ENCODE results near the gene PRICKLE1.

Gene PRICKLE1

DNA sequence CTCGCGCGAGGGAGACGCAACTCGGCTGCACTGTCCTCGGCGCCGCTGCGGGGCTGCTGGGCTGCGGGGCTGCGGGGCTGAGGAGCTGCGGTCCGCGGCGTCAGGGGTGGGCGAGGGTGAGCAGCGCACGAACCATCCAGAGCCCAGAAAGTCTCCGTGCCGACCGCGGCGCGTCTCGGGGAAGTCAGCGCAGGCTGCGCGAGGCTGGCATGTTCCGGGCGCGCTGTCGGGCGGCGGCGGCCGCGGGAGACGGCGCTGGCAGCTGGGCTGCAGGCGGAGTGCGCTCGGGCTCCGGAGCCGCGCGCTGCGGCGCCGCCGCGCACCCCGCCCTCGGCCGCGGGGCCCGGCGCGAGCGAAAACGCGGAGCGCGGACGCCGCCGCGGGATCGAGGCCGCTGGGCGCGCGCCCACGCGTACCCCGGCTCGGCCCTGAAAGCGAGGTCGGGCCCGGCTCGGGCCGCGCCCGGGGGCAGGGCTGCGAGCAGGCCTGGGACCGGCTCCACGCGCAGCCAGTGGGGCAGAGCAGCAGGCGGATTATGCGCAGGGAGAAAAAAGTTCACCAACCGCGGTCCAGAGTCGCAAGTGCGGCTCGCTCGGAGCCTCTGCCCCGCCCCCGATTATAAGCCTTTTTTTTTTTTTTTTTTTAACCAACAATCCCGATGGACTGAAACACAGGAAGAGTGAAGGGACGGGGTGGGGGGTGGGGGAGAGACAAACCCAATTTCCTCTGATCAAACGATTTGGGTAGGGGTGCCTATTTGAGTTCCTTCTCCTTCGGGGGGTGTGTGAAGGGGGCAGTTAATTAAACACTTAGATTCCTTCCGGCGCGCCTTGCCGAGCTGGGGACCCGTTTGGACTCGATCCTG, at the start of gene PRICKLE1:
PRICKLE1 (minus strand) TSS at position 282 of the 865 bp plus-strand sequence. CDS start 117,230 bp downstream, outside the sequence.
- Histone ChIP-seq H3K9me3 (ENCODE audit: control insufficient read depth, insufficient read depth, low read length) (no peaks in the 10 kb centered on the region), H3K4me1 (ENCODE audit: insufficient read depth, low read length) (0 out of 2 replicates have a peak, but pooled peaks cover 3% of the 10 kb centered on the region), H3K36me3 (ENCODE audit: insufficient read depth, low read length) (no peaks in the 10 kb centered on the region), H3K9ac (ENCODE audit: low read depth, low read length) (peak within 1 kb of the TSS; percentile 66)

DNA sequence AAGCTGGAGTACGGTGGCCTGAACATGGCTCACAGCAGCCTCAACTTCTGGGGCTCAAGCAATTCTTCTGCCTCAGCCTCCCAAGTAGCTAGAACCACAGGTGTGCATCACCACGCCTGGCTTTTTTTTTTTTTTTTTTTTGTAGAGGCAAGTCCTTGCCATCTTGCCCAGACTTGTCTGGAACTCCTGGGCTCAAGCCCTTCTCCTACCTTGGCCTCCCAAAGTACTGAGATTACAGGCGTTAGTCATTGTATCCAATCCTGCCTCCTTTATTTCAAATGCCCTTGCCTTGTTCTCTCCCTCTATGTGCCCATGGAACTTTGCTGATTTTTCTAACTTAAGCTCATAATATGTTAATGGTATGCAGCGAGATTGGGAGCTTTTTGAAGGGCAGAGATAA, 49.2 kb upstream of the PRICKLE1 start:
- Histone ChIP-seq H3K4me1 (ENCODE audit: insufficient read depth, low read length) (no peaks in the 10 kb centered on the region), H3K9me3 (ENCODE audit: control insufficient read depth, insufficient read depth, low read length) (no peaks in the 10 kb centered on the region), H3K36me3 (ENCODE audit: insufficient read depth, low read length) (no peaks in the 10 kb centered on the region), H3K9ac (ENCODE audit: low read depth, low read length) (no peak overlapping the region)

DNA sequence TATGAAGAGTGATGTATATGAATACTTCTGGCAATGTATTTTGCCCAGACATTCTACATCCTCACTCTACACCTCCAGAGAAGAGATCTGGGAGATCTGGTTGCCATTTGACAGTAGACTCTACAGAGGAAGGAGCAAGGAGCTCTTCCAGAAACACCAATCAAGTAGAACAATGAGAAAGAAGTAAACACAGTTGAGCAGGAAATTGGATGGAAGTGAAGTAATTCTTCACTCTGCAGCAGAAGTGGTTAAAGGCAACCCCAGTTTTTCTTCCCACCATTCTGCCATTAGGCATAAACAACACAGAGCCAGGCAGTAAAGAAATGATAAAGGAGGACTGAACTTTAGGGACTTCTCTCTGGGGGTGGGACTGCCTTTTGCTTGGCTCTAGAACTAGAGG, 48.5 kb upstream of the PRICKLE1 start:
- no peaks in the 10 kb centered on the region for H3K36me3 ChIP-seq (ENCODE audit: insufficient read depth, low read length)
- H3K4me1 ChIP-seq (ENCODE audit: insufficient read depth, low read length) = no peaks in the 10 kb centered on the region
- no peak overlapping the region for H3K9ac ChIP-seq (ENCODE audit: low read depth, low read length)
- H3K9me3 ChIP-seq (ENCODE audit: control insufficient read depth, insufficient read depth, low read length) = no peaks in the 10 kb centered on the region

DNA sequence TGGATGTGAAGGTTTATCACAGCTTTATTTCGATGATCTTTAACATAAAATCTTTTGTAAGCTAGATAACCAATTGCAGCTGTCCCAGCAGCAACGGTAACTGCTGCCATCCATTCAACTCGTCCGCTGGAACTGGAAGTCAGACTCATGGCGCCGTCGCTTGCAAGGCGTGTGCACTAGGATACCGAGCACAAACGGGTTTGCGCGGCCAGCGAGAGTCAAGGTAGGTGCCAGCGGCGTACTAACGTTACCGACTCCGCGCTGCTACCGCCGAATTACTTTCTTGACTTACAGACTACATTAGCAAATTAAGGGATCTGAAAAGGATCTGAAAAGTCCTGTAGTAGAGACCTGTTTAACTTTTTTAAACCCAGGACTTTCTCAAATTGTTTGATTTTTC, 47.4 kb upstream of the PRICKLE1 start:
- no peaks in the 10 kb centered on the region for H3K4me1 ChIP-seq (ENCODE audit: insufficient read depth, low read length)
- no peaks in the 10 kb centered on the region for H3K9me3 ChIP-seq (ENCODE audit: control insufficient read depth, insufficient read depth, low read length)
- H3K36me3 ChIP-seq (ENCODE audit: insufficient read depth, low read length) = no peaks in the 10 kb centered on the region
- H3K9ac ChIP-seq (ENCODE audit: low read depth, low read length) = no peak overlapping the region

DNA sequence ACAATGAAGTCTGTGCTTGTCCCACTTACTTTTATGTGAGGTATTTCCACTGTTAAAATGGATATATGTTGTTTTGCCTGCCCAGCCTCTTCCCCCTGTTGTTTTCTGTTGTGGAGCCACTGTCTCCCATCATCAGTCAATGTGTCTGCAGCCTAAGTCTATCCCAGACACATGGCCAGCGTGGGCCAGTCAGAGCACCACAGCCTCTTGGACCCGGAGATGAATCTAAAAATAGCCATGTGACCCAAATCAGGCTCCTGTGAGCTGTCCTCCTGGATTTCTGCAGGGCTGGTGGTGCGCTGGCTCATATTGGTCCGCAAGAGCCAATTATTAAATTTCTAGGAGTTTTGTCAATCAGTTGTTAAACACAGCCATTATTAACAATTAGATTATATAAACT, 44.0 kb upstream of the PRICKLE1 start:
- no peaks in the 10 kb centered on the region for H3K9me3 ChIP-seq (ENCODE audit: control insufficient read depth, insufficient read depth, low read length)
- H3K4me1 ChIP-seq (ENCODE audit: insufficient read depth, low read length) = no peaks in the 10 kb centered on the region
- no peaks in the 10 kb centered on the region for H3K36me3 ChIP-seq (ENCODE audit: insufficient read depth, low read length)
- no peak overlapping the region for H3K9ac ChIP-seq (ENCODE audit: low read depth, low read length)

DNA sequence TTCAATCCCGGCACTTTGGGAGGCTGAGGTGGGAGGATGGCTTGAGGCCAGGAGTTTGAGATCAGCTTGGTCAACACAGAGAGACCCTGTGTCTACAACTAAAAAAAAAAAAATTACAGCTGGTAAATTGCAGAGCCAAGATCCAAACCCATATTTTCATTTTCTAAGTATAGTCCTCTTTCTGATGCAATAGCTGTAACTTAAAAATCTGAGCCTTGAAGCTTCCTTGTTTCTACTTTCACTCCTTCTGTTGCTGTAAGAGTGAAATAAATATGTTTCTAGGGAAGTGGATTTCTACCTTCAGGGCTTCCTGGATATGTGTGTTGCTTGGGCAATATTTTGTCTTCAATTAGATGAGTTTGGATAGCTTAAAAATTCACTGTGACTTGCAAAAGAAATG, 42.0 kb upstream of the PRICKLE1 start:
- Histone ChIP-seq H3K36me3 (ENCODE audit: insufficient read depth, low read length) (no peaks in the 10 kb centered on the region), H3K4me1 (ENCODE audit: insufficient read depth, low read length) (no peaks in the 10 kb centered on the region), H3K9me3 (ENCODE audit: control insufficient read depth, insufficient read depth, low read length) (no peaks in the 10 kb centered on the region), H3K9ac (ENCODE audit: low read depth, low read length) (no peak overlapping the region)

DNA sequence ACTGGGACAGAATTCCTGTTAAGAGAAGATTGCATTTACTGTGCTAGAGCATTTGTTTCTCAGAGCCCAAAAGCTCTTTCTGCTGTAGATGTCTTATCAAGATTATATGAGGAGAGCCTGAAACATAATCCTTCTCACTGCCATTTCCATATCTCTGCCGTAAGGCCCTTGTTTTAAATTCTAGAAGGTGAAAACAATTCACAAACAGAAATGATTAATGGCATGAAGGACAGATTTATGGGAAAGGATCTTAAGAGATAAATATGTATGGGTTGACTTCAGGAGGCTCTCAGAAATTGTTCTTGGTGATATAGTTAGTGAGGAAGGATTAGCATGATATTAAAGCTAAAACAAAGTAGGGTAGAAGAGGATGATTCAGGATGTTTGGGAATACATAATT, 40.8 kb upstream of the PRICKLE1 start:
- H3K36me3 ChIP-seq (ENCODE audit: insufficient read depth, low read length) = no peaks in the 10 kb centered on the region
- no peak overlapping the region for H3K9ac ChIP-seq (ENCODE audit: low read depth, low read length)
- H3K4me1 ChIP-seq (ENCODE audit: insufficient read depth, low read length) = no peaks in the 10 kb centered on the region
- no peaks in the 10 kb centered on the region for H3K9me3 ChIP-seq (ENCODE audit: control insufficient read depth, insufficient read depth, low read length)

DNA sequence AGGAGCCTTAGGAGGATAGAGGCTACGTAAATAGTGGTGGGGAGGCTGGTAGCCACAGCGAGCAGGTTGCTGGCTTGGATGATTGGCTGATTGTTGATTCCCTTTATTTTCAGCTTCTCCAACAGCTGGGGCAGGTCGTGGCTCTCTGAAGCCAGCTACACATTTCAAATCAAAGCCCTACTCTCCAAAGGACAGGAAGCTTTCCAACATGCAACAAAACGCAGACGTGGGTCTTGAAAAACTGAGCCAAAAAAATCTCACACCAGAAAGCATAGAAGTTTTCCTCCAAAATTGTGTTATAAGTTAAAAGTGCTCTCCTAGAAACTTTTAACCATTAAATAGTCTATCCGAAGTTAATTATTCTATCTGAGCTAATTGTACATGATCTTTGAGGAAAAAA, 37.6 kb upstream of the PRICKLE1 start:
- Histone ChIP-seq H3K9me3 (ENCODE audit: control insufficient read depth, insufficient read depth, low read length) (no peaks in the 10 kb centered on the region), H3K9ac (ENCODE audit: low read depth, low read length) (no peak overlapping the region), H3K4me1 (ENCODE audit: insufficient read depth, low read length) (no peaks in the 10 kb centered on the region), H3K36me3 (ENCODE audit: insufficient read depth, low read length) (no peaks in the 10 kb centered on the region)

DNA sequence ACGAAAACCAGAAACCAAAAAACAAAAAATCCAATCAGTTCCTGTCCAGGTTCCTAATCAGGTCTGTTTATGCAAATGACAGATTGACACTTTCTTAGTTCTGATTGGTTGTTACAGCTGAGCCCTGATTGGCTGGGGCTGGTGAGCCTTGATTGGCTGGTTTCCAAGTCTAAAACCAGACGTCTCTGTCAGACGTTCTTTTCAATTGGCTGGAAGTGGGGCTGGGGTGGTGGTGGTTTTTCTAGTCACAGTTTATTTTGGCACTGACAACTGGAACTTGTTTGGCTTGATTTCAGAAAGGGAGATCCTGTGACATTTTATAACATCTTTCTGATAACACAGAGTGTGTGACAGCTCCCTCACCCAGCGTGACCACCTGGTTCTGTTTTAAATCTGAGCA, 36.1 kb upstream of the PRICKLE1 start:
- Histone ChIP-seq H3K4me1 (ENCODE audit: insufficient read depth, low read length) (no peaks in the 10 kb centered on the region), H3K9ac (ENCODE audit: low read depth, low read length) (no peak overlapping the region), H3K36me3 (ENCODE audit: insufficient read depth, low read length) (no peaks in the 10 kb centered on the region), H3K9me3 (ENCODE audit: control insufficient read depth, insufficient read depth, low read length) (no peaks in the 10 kb centered on the region)

DNA sequence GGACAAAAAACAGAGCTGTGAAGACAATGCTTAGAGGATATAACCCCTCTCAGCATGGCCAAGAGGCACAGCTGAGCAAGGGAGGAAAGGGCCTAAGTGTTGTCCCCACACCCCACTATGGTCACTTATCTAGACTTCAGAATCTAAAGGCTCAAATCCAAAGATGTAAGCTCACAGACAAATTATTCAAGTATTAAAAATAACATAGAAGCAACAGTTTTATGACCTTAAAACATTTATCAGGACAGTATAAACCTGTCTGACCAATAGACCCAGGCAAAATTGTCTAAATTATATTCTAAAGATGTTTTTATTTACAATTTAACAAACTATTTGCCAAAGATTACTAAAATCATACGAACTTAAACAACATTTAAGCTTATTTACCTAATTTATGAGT, 28.1 kb upstream of the PRICKLE1 start:
- Histone ChIP-seq H3K4me1 (ENCODE audit: insufficient read depth, low read length) (no peaks in the 10 kb centered on the region), H3K36me3 (ENCODE audit: insufficient read depth, low read length) (no peaks in the 10 kb centered on the region), H3K9me3 (ENCODE audit: control insufficient read depth, insufficient read depth, low read length) (no peaks in the 10 kb centered on the region; the same call in 1 of the 2 replicates), H3K9ac (ENCODE audit: low read depth, low read length) (no peak overlapping the region)

DNA sequence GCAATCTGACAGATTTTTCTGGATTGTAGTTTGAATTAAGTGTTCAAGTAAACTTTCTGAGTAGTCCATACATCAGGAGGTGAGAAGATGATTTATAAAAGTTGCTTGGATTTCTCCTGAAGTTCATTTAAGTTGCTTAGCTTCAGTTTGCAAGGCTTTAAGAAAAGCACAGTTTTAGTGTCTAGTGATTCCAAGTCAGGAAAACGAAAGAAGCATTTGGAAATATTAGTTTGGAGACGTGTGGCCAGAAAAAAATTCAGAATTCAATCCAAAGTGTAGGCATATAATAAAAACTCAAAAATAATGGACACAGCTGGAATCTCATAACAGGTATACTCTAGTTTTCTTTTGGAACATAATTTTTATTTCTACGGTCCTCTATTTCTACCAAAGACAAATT, 25.5 kb upstream of the PRICKLE1 start:
- Histone ChIP-seq H3K9ac (ENCODE audit: low read depth, low read length) (no peak overlapping the region), H3K4me1 (ENCODE audit: insufficient read depth, low read length) (no peaks in the 10 kb centered on the region), H3K9me3 (ENCODE audit: control insufficient read depth, insufficient read depth, low read length) (no peaks in the 10 kb centered on the region; the same call in 1 of the 2 replicates), H3K36me3 (ENCODE audit: insufficient read depth, low read length) (no peaks in the 10 kb centered on the region)

DNA sequence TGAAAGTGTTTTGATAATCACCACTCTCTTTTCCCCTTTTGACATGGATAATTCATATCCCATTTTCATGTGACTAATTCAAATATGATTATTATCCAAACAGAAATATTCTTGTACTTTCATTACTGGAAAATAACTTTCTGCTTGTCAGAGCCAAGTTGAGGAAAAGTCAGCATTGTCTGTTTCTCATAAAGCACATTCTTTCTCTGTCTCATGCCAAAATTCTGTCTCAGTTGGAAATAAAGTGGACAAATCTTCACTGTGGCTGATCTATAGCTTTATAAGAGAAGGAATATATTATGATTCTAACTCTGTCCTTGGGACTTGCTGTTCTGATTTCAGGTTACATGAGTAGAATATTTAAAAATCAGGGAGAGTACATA, 22.7 kb upstream of the PRICKLE1 start:
- Histone ChIP-seq H3K9ac (ENCODE audit: low read depth, low read length) (no peak overlapping the region), H3K4me1 (ENCODE audit: insufficient read depth, low read length) (peaks cover 5% of the 10 kb centered on the region; the same call in 1 of the 2 replicates), H3K9me3 (ENCODE audit: control insufficient read depth, insufficient read depth, low read length) (no peaks in the 10 kb centered on the region; the same call in 1 of the 2 replicates), H3K36me3 (ENCODE audit: insufficient read depth, low read length) (no peaks in the 10 kb centered on the region)

DNA sequence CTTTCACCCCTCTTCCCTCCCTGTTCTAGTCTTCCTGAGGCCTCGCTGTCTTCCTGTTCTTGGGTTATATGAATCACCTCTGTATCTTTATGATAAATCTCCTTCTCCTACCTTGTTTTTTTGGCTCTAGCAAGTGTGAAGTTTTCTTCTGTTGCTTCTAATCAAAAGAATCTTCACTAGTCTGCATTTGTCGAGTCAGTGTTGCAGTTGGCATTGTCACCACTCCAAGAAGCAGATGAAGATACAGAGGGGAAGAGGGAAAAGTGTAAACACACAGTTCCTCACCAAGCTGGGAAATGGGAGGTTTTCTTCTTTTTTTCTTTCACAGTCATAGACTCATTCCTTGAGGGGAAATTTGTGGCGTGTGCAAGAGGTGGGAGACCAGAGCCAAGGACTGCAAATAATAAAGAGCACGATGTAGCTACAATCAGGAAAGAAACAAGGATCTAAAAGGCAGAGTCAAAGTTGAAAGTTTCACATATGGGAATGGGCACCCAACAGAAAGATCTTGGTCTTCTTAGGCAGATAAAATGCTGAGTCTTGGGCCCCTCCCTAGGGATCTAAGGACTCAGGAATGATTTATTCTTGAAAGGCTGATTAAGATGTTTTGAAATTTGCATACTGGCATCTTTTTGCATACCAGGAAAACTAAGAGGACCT, 22.2 kb upstream of the PRICKLE1 start:
- no peaks in the 10 kb centered on the region; the same call in 1 of the 2 replicates for H3K9me3 ChIP-seq (ENCODE audit: control insufficient read depth, insufficient read depth, low read length)
- peaks cover 5% of the 10 kb centered on the region; the same call in 1 of the 2 replicates for H3K4me1 ChIP-seq (ENCODE audit: insufficient read depth, low read length)
- H3K36me3 ChIP-seq (ENCODE audit: insufficient read depth, low read length) = no peaks in the 10 kb centered on the region
- no peak overlapping the region for H3K9ac ChIP-seq (ENCODE audit: low read depth, low read length)

DNA sequence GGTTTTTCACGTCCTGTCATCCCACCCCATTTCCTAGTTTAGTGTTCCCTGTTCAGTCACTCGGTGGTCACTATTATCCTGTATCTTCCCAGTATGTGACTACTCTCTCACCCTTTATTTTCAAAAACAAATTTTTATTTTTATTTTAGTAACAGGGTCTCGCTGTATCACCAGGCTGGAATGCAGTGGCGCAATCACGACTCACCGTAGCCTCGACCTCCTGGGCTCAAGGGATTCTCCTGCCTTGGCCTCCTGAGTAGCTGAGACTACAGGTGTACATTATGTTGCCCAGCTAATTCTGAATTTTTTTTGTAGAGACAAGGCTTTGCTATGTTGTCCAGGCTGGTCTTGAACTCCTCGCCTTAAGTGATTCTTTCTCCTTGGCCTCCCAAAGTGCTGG, 20.1 kb upstream of the PRICKLE1 start:
- Histone ChIP-seq H3K36me3 (ENCODE audit: insufficient read depth, low read length) (no peaks in the 10 kb centered on the region), H3K9ac (ENCODE audit: low read depth, low read length) (no peak overlapping the region), H3K9me3 (ENCODE audit: control insufficient read depth, insufficient read depth, low read length) (no peaks in the 10 kb centered on the region), H3K4me1 (ENCODE audit: insufficient read depth, low read length) (peaks cover 5% of the 10 kb centered on the region; the same call in 1 of the 2 replicates)

Data from ES-I3 (cell line).